SK-N-SH treated with all-trans-retinoic acid at 6 μM for 48 hours (cell line): ENCODE results near the gene HOXA2.

ENCODE experiments used
- ARNTL ChIP-seq: fragments of 450-650 bp; formaldehyde crosslinking; IDR thresholded peaks from 2 replicates; pipeline ENCODE4 v1.5.0; 2020; ENCODE audit warnings: low read depth, mild to moderate bottlenecking, moderate library complexity, borderline replicate concordance
- ESRRG ChIP-seq: fragments of 250-450 bp; sonication (Bioruptor Pico); IDR thresholded peaks from 2 replicates; pipeline ENCODE4 v1.6.1; 2021; ENCODE audit warnings: mild to moderate bottlenecking
- PATZ1 ChIP-seq: fragments of 250-450 bp; sonication (Bioruptor Pico); IDR thresholded peaks from 2 replicates; pipeline ENCODE4 v1.8.0; 2020; ENCODE audit warnings: mild to moderate bottlenecking, moderate library complexity, borderline replicate concordance
- POU6F1 ChIP-seq: fragments of 250-450 bp; sonication (Bioruptor Pico); IDR thresholded peaks from 2 replicates; pipeline ENCODE4 v1.8.0; 2021; ENCODE audit warnings: low read depth, mild to moderate bottlenecking, moderate library complexity, borderline replicate concordance
- TCF4 ChIP-seq: fragments of 250-450 bp; sonication (Bioruptor Pico); IDR thresholded peaks from 2 replicates; pipeline ENCODE4 v1.8.0; 2021; ENCODE audit warnings: mild to moderate bottlenecking, moderate library complexity, borderline replicate concordance
- TSHZ2 ChIP-seq: fragments of 250-450 bp; sonication (Bioruptor Pico); IDR thresholded peaks from 2 replicates; pipeline ENCODE4 v1.5.0; 2020; ENCODE audit warnings: mild to moderate bottlenecking, moderate library complexity
- ZC3H10 ChIP-seq: fragments of 250-450 bp; sonication (Bioruptor Pico); IDR thresholded peaks from 2 replicates; pipeline ENCODE4 v1.5.1; 2021; ENCODE audit warnings: mild to moderate bottlenecking, moderate library complexity
- ZFP3 ChIP-seq: fragments of 250-450 bp; sonication (Bioruptor Pico); IDR thresholded peaks from 2 replicates; pipeline ENCODE4 v1.5.0; 2020; ENCODE audit warnings: mild to moderate bottlenecking, moderate library complexity
- ZNF565 ChIP-seq: fragments of 450-650 bp; formaldehyde crosslinking; conservative IDR thresholded peaks from 2 replicates; pipeline ENCODE4 v1.5.0; 2020; ENCODE audit warnings: low read depth, mild to moderate bottlenecking, moderate library complexity
- ZNF70 ChIP-seq: fragments of 450-650 bp; formaldehyde crosslinking; IDR thresholded peaks from 2 replicates; pipeline ENCODE4 v1.5.0; 2020; ENCODE audit warnings: mild to moderate bottlenecking, moderate library complexity
- TF ChIP-seq, protein P1 (sequence below): fragments of 250-450 bp; sonication (Bioruptor Pico); IDR thresholded peaks from 2 replicates; pipeline ENCODE4 v1.5.1; 2020; ENCODE audit warnings: low read depth, mild to moderate bottlenecking, moderate library complexity

DNA sequence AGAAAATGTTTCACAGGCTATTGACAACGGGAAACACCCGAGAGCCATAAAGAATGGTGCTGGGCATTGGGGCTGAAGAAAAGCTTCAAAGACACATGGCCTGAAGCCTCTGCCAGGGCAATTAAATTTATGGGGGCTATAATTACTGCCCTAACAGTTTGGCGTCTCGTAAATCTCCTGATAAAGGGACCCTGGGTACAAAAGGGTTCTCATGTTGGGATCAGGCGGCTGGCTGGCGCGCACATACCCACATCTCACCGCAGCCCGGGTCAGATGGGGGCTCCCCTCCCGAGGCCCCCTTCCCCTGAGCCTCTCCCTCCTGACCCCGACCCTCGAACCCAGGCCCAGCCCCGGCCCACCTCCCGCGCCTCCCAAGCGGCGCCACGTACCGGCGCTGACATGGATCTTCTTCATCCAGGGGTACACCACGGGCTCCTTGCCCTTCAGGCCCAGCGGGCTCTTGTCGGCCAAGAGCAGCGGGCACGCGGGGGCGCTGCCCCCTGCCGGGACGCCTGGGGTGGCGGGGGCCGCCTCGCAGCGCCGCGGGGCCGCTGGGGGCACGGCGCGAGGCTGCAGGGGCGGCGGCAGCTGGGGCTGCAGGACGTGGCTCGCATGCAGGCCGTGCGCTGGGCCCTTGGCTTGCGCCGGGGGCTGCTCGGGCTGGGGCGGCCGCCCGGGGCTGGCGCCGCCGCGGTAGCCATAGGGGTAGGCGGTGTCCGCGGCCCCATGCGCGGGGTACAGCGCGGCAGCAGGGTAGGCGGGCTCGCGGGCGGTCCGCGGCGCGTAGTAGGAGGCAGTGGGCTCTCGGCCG lies 27.5 kb upstream of the HOXA2 start:
- TF ChIP-seq ARNTL (CRISPR knock-in tag): no peak
- no peak for TF ChIP-seq POU6F1
- TF ChIP-seq, protein P1, sequence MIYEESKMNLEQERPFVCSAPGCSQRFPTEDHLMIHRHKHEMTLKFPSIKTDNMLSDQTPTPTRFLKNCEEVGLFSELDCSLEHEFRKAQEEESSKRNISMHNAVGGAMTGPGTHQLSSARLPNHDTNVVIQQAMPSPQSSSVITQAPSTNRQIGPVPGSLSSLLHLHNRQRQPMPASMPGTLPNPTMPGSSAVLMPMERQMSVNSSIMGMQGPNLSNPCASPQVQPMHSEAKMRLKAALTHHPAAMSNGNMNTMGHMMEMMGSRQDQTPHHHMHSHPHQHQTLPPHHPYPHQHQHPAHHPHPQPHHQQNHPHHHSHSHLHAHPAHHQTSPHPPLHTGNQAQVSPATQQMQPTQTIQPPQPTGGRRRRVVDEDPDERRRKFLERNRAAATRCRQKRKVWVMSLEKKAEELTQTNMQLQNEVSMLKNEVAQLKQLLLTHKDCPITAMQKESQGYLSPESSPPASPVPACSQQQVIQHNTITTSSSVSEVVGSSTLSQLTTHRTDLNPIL (CRISPR knock-in tag): no peak
- TF ChIP-seq ZNF565 (CRISPR knock-in tag): no peak
- TF ChIP-seq TCF4 (CRISPR knock-in tag): no peak
- no peak for TF ChIP-seq ZFP3 (CRISPR knock-in tag)
- TF ChIP-seq ZC3H10 (CRISPR knock-in tag): no peak
- no peak for TF ChIP-seq ZNF70
- TF ChIP-seq PATZ1 (CRISPR knock-in tag): no peak
- no peak for TF ChIP-seq ESRRG (CRISPR knock-in tag)
- no peak for TF ChIP-seq TSHZ2 (CRISPR knock-in tag)
